ENCODE measurements around the gene PLCG2.

DNA sequence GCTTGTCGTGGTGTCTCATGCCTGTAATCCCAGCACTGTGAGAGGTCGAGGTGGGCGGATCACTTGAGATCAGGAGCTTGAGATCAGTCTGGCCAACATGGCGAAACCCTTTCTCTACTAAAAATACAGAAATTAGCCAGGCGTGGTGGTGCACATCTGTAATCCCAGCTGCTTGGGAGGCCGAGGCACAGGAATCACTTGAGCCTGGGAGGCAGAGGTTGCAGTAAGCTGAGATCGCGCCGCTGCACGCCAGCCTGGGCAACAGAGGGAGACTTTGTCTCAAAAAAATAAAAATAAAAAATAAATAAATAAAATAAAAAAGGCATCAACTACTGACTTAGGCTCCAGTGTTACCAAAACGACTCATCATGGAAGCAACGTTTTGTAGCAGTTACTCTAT is 115.5 kb downstream of the PLCG2 start:
- TF ChIP-seq, protein P1, sequence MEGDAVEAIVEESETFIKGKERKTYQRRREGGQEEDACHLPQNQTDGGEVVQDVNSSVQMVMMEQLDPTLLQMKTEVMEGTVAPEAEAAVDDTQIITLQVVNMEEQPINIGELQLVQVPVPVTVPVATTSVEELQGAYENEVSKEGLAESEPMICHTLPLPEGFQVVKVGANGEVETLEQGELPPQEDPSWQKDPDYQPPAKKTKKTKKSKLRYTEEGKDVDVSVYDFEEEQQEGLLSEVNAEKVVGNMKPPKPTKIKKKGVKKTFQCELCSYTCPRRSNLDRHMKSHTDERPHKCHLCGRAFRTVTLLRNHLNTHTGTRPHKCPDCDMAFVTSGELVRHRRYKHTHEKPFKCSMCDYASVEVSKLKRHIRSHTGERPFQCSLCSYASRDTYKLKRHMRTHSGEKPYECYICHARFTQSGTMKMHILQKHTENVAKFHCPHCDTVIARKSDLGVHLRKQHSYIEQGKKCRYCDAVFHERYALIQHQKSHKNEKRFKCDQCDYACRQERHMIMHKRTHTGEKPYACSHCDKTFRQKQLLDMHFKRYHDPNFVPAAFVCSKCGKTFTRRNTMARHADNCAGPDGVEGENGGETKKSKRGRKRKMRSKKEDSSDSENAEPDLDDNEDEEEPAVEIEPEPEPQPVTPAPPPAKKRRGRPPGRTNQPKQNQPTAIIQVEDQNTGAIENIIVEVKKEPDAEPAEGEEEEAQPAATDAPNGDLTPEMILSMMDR (IDR thresholded peaks at IDR 0.05; ENCODE audit: poor library complexity) = no peak
- TF ChIP-seq EZH2 (IDR thresholded peaks at IDR 0.05; ENCODE audit: borderline replicate concordance) = no peak
